ENCODE results near the gene TJAP1.

TJAP1 gene

DNA sequence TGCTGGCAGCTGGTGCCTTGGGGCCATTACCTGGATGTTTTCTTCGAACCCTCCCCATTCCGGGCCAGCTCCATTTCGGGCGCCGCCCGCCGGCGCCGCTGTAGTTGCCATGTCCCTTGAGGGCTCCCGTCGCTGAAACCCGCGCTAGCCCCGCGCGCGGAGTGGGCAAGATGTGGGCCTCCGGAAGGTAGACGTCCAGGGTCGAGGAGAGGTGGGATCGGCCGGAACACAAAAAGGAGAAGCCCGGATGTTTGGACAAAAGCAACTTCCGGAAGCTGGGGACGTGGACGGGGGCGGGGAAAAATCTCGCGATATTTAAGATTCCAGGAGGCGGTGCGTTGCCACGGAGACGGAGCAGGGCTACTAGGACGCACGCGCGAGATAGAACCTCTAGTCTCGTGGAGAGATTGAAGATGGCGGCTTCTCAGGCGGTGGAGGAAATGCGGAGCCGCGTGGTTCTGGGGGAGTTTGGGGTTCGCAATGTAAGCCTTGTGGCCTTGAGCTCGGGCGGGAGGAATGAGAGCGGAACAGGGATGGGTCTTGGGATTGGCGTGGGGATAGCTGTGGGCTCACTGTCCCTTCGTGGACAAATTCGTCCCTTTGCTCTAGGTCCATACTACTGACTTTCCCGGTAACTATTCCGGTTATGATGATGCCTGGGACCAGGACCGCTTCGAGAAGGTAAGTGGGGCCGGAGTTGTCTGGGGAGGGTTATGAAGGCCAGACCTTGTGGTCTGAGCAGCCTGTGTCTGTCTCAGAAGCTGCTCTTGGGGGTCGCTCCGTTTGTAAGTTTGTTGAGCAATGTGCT, 39.5 kb downstream of the TJAP1 start, which contains the start of the genes POLR1C and YIPF3:
POLR1C (plus strand) TSS at position 393 of the 808 bp plus-strand sequence; CDS start at position 414, 21 bp downstream.
YIPF3 (minus strand) TSS at position 230 of the 808 bp plus-strand sequence; CDS start at position 111, 119 bp downstream.
- Histone ChIP-seq H3K27ac (replicated peaks) (peak within 1 kb of the TSS; percentile 82), H3K27me3 (ENCODE audit: insufficient read depth, poor library complexity, severe bottlenecking) (no peaks in the 10 kb centered on the region), H3K4me3 (replicated peaks; ENCODE audit: insufficient read depth, low read length) (peak within 1 kb of the TSS; percentile 92)
- TF ChIP-seq REST (IDR thresholded peaks at IDR 0.05; ENCODE audit: insufficient replicate concordance, low read depth) (peak; percentile 54), POLR2AphosphoS5 (IDR thresholded peaks at IDR 0.05; ENCODE audit: low read depth) (peak; percentile 92), SPI1 (IDR thresholded peaks at IDR 0.05; ENCODE audit: borderline replicate concordance, low read depth) (peak; percentile 39; the same call in 1 of the 2 replicates), GABPA (IDR thresholded peaks at IDR 0.05; ENCODE audit: low read depth) (peak; percentile 97)
- TF ChIP-seq, protein P1, sequence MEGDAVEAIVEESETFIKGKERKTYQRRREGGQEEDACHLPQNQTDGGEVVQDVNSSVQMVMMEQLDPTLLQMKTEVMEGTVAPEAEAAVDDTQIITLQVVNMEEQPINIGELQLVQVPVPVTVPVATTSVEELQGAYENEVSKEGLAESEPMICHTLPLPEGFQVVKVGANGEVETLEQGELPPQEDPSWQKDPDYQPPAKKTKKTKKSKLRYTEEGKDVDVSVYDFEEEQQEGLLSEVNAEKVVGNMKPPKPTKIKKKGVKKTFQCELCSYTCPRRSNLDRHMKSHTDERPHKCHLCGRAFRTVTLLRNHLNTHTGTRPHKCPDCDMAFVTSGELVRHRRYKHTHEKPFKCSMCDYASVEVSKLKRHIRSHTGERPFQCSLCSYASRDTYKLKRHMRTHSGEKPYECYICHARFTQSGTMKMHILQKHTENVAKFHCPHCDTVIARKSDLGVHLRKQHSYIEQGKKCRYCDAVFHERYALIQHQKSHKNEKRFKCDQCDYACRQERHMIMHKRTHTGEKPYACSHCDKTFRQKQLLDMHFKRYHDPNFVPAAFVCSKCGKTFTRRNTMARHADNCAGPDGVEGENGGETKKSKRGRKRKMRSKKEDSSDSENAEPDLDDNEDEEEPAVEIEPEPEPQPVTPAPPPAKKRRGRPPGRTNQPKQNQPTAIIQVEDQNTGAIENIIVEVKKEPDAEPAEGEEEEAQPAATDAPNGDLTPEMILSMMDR (IDR thresholded peaks at IDR 0.05; ENCODE audit: insufficient read depth, low read length): no peak
- peak; percentile 90 to 98 for DNase-seq (ENCODE audit: low read depth in 1 of 2, low spot score in 1 of 2)

DNA sequence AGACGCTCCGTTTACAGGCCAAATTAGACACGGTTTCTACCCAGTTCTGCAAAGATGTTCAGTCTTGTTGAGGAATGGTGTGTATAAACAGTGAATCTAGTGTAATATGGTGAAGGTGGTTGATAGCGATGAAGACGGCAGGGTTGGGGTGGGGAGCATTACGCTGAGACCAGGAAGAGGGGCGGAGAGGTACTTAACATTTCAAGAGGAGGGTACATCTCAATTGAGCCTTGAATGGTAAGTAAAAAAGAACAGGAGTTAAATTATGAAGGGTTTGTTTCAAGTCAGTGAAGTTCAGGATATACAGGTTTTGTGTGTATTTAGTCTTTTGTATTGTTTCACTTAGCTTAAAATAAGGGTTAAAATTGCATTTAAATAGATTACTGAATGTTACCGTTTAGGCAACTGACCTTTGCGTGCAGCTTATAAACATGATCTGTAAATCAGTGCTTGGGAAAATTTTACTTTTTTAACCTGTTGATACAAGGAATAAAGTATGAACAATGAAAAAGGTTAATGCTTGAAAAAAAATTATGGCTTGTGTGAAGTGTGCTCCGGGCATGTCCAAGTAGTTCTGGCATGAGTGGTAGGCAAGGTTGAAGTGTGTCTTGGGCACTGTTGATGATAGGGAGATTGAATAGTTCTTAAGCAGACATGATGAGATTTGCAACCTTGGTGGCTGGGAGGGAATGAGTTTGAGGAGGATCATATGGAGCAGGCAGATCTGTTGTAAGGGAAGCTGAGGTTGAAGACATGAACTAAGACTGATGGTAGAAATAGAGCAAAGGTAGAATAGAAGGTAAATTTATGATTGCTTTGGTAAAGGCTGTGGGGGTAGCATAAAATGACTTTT, 40.4 kb downstream of the TJAP1 start:
- TF ChIP-seq, protein P1 (IDR thresholded peaks at IDR 0.05; ENCODE audit: insufficient read depth, low read length): no peak
- TF ChIP-seq GABPA (IDR thresholded peaks at IDR 0.05; ENCODE audit: low read depth) (no peak), SPI1 (IDR thresholded peaks at IDR 0.05; ENCODE audit: borderline replicate concordance, low read depth) (no peak), POLR2AphosphoS5 (IDR thresholded peaks at IDR 0.05; ENCODE audit: low read depth) (no peak), REST (IDR thresholded peaks at IDR 0.05; ENCODE audit: insufficient replicate concordance, low read depth) (no peak)
- peak overlapping the region; percentile 92 for H3K4me3 ChIP-seq (replicated peaks; ENCODE audit: insufficient read depth, low read length)
- H3K27me3 ChIP-seq (ENCODE audit: insufficient read depth, poor library complexity, severe bottlenecking): no peaks in the 10 kb centered on the region
- peak overlapping the region; percentile 82 for H3K27ac ChIP-seq (replicated peaks)
- no peak for DNase-seq (ENCODE audit: low read depth in 1 of 2, low spot score in 1 of 2)

GRCh38 chr6:43520097-43520496, 42.7 kb downstream of the TJAP1 start:
- H3K27me3 ChIP-seq (ENCODE audit: insufficient read depth, poor library complexity, severe bottlenecking): no peaks in the 10 kb centered on the region
- no peak for DNase-seq (ENCODE audit: low read depth in 1 of 2, low spot score in 1 of 2)
- no peak overlapping the region for H3K27ac ChIP-seq (replicated peaks)
- H3K4me3 ChIP-seq (replicated peaks; ENCODE audit: insufficient read depth, low read length): no peak overlapping the region
- TF ChIP-seq GABPA (IDR thresholded peaks at IDR 0.05; ENCODE audit: low read depth): no peak
- TF ChIP-seq, protein P1 (IDR thresholded peaks at IDR 0.05; ENCODE audit: insufficient read depth, low read length): no peak
- no peak; the same call in 1 of the 2 replicates for TF ChIP-seq POLR2AphosphoS5 (IDR thresholded peaks at IDR 0.05; ENCODE audit: low read depth)
- no peak for TF ChIP-seq REST (IDR thresholded peaks at IDR 0.05; ENCODE audit: insufficient replicate concordance, low read depth)
- TF ChIP-seq SPI1 (IDR thresholded peaks at IDR 0.05; ENCODE audit: borderline replicate concordance, low read depth): no peak

Measured in HL-60 (cell line).